B cell (primary cell): ENCODE measurements around the gene RAD51B. TPM values are rescaled to one million over a fixed set of nuclear protein-coding genes. Genes with fewer than 3 reads are reported as not detected.

ENCODE experiments used
- ATAC-seq: fragments of 200-7000 bp; cut with Tn5 transposase; one replicate; pipeline ENCODE4 v1.10.0; 2021; ENCODE audit warnings: low read depth, mild to moderate bottlenecking, moderate number of reproducible peaks, moderate library complexity
- CTCF ChIA-PET: fragments of 350-600 bp; sonication (Branson Sonifier 250); formaldehyde crosslinking; loops from one replicate; lab custom pipeline; 2021; ENCODE audit warnings: antibody characterized with exemption, inconsistent platforms; lab: Charles Lee
- POLR2A ChIA-PET: fragments of 350-600 bp; sonication (Branson Sonifier 250); formaldehyde crosslinking; loops from one replicate; lab custom pipeline; 2021; ENCODE audit warnings: antibody characterized with exemption; lab: Charles Lee
- DNase-seq: peaks from one replicate; pipeline ENCODE4 v3.0.0; 2013
- H2AFZ ChIP-seq: 2 replicates; pipeline ENCODE4 v1.6.1; 2012; ENCODE audit warnings: mild to moderate bottlenecking, low read depth, low read length; ENCODE audit not compliant: insufficient read depth, poor library complexity, severe bottlenecking
- H3K27ac ChIP-seq, 2 donors: 1 replicate in 1 of 2; 2 replicates in 1 of 2; pipeline ENCODE4 v1.5.1; 2012 to 2013; ENCODE audit warnings: low read length in 2 of 2, mild to moderate bottlenecking in 2 of 2, moderate library complexity in 1 of 2
- H3K27me3 ChIP-seq, 4 experiments: fragments of 200-600 bp in 1 of 4; sonication (generic) in 1 of 4; replicated peaks in 1 of 4; 1 replicate in 2 of 4; 2 replicates in 2 of 4; pipeline versions ENCODE4 v1.6.1 to v1.7.0; 2013 to 2016; ENCODE audit warnings: low read length in 3 of 4, mild to moderate bottlenecking in 2 of 4, mixed read lengths in 1 of 4, moderate library complexity in 1 of 4; ENCODE audit not compliant: insufficient read depth in 4 of 4, control insufficient read depth in 3 of 4; ENCODE audit errors: control extremely low read depth in 1 of 4
- H3K36me3 ChIP-seq, 2 experiments: replicated peaks in 1 of 2; 1 replicate in 1 of 2; 2 replicates in 1 of 2; pipeline versions ENCODE4 v1.6.1 to v1.7.1; 2013; ENCODE audit warnings: low read length in 1 of 2; ENCODE audit not compliant: insufficient read depth in 2 of 2, control insufficient read depth in 1 of 2; ENCODE audit errors: control extremely low read depth in 1 of 2, extremely low read depth in 1 of 2
- H3K4me1 ChIP-seq, 2 donors: fragments of 200-600 bp in 1 of 2; sonication (generic) in 1 of 2; 1 replicate in 1 of 2; 2 replicates in 1 of 2; pipeline versions ENCODE4 v1.5.1 to v1.6.1; 2013 to 2017; ENCODE audit warnings: low read length in 2 of 2; ENCODE audit not compliant: control insufficient read depth in 2 of 2, insufficient read depth in 2 of 2
- H3K4me2 ChIP-seq: replicated peaks from 2 replicates; pipeline ENCODE3; 2012; ENCODE audit warnings: mild to moderate bottlenecking, low read depth, low read length; ENCODE audit not compliant: poor library complexity, severe bottlenecking
- H3K4me3 ChIP-seq, 5 experiments: fragments of 200-600 bp in 1 of 5; sonication (generic) in 1 of 5; 1 replicate in 3 of 5; 2 replicates in 2 of 5; pipeline versions ENCODE4 v1.5.1 to v1.7.0; 2011 to 2016; ENCODE audit warnings: low read length in 4 of 5, mild to moderate bottlenecking in 4 of 5, low read depth in 2 of 5, control low read depth in 1 of 5, moderate library complexity in 1 of 5; ENCODE audit not compliant: insufficient read depth in 1 of 5; ENCODE audit errors: control extremely low read depth in 1 of 5, extremely low read depth in 1 of 5
- H3K79me2 ChIP-seq: fragments of 200-600 bp; sonication (generic); one replicate; pipeline ENCODE4 v1.6.0; 2016; ENCODE audit warnings: low read length; ENCODE audit not compliant: control insufficient read depth, insufficient read depth
- H3K9ac ChIP-seq: fragments of 200-600 bp; sonication (generic); 2 replicates; pipeline ENCODE4 v1.6.1; 2017; ENCODE audit warnings: mild to moderate bottlenecking, low read length, moderate library complexity
- H3K9me3 ChIP-seq, 3 donors: one replicate each; pipeline versions ENCODE4 v1.6.1 to v1.7.1; 2013; ENCODE audit warnings: low read length in 2 of 3; ENCODE audit not compliant: control insufficient read depth in 2 of 3, insufficient read depth in 1 of 3; ENCODE audit errors: control extremely low read depth in 1 of 3
- H4K20me1 ChIP-seq: 2 replicates; pipeline ENCODE4 v1.6.0; 2012; ENCODE audit warnings: mild to moderate bottlenecking, low read length; ENCODE audit not compliant: insufficient read depth, control insufficient read depth, poor library complexity, severe bottlenecking
- H3K27ac Mint-ChIP-seq: one replicate; pipeline ENCODE4 v1.8.0; 2021; ENCODE audit warnings: mixed read lengths
- H3K27me3 Mint-ChIP-seq: one replicate; pipeline ENCODE4 v1.8.0; 2021; ENCODE audit warnings: mixed read lengths
- H3K4me1 Mint-ChIP-seq: one replicate; pipeline ENCODE4 v1.8.0; 2021; ENCODE audit warnings: mixed read lengths
- H3K4me3 Mint-ChIP-seq: one replicate; pipeline ENCODE4 v1.8.0; 2021; ENCODE audit warnings: mixed read lengths
- H3K9me3 Mint-ChIP-seq: one replicate; pipeline ENCODE4 v1.8.0; 2022; ENCODE audit warnings: mixed read lengths; ENCODE audit not compliant: insufficient read depth
- EZH2 ChIP-seq: IDR thresholded peaks from 2 replicates; pipeline ENCODE4 v1.6.1; 2012; ENCODE audit warnings: borderline replicate concordance, low read depth, mild to moderate bottlenecking, moderate library complexity, low read length; ENCODE audit not compliant: insufficient read depth, poor library complexity, severe bottlenecking
- WGBS: methylation state at CpG from one replicate; pipeline ENCODE4 v1.1.5; 2013; ENCODE audit warnings: missing lambda C conversion rate; ENCODE audit not compliant: insufficient coverage; 5-methylcytosine and 5-hydroxymethylcytosine counted together
- intact Hi-C: fragments of 100-400 bp; cut with micrococcal nuclease; formaldehyde crosslinking; loops from one replicate; pipeline ENCODE4 v1.10.0; 2022
- polyA plus RNA-seq: library from polyadenylated mRNA; depleted of rRNA; stranded (reverse); fragments of >200 nt; gene quantifications from 2 replicates; pipeline ENCODE4 v1.2.3, GENCODE V29; 2012
- total RNA-seq, 2 donors: library from RNA; stranded (reverse); fragments of 120-200 nt in 1 of 2; gene quantifications; 1 replicate in 1 of 2; 2 replicates in 1 of 2; pipeline versions ENCODE4 v1.2.3 to v1.2.4, GENCODE V29; 2013 to 2022
- TF ChIP-seq, protein P1 (sequence below): fragments of 200-600 bp; IDR thresholded peaks from one replicate; pipeline ENCODE4 v1.8.0; 2022; ENCODE audit warnings: antibody characterized with exemption, mild to moderate bottlenecking

Gene RAD51B
- total and polyA plus RNA-seq, 2 donors (not counting 1 experiment from before 2014, with no cell fraction given): 6.5 to 60.6 TPM

DNA sequence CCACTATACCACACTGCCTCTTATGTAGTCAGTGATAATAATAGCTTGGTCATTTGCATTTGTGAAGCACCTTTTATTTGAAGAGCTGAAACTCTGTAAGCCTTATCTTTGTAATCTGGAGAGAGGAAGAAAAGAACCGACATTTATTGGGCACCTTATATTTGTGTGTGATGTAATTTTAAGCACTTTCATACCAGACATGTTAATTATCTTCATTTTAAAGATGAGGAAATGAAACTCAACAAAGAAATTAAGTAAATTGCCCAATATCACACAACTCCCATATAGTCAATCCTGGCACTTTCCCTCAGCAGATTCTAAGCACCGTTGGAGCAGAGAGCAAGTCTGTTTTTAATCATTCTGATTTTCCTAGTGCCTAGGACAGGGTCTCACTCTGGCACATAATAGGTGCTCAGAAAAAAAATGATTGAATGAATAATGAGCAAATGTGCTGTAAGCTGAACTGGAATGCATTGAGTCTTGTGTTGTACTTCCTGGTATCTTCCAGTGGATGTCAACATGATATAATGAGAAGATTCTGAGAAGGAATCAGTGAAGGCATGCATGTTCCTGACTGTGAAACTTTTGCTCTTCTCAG, 554.4 kb downstream of the RAD51B start:
- Histone ChIP-seq H3K4me3 (peak overlapping the region in 1 of 5 experiments; percentile 37), H3K9ac (peak overlapping the region; percentile 3), H4K20me1 (no peaks in the 10 kb centered on the region), H3K27ac (peak overlapping the region; percentile 39 to 72), H3K27me3 (no peaks in the 10 kb centered on the region), H3K4me1 (peaks cover 84 to 86% of the 10 kb centered on the region in 2 donors), H3K9me3 (no peaks in the 10 kb centered on the region), H3K79me2 (no peaks in the 10 kb centered on the region), H2AFZ (no peak overlapping the region), H3K36me3 (no peaks in the 10 kb centered on the region), H3K4me2 (peak overlapping the region; percentile 48)
- DNase-seq (peak; percentile 58), ATAC-seq (peak; percentile 40)
- peaks cover 88% of the 10 kb centered on the region for H3K4me1 Mint-ChIP-seq
- H3K4me3 Mint-ChIP-seq: peak overlapping the region; percentile 47
- no CpG with 5 or more reads among the region's 2 CpGs for WGBS
- peaks cover 2% of the 10 kb centered on the region for H3K9me3 Mint-ChIP-seq
- no peaks in the 10 kb centered on the region for H3K27me3 Mint-ChIP-seq
- H3K27ac Mint-ChIP-seq: peak overlapping the region; percentile 83
- intact Hi-C loops: loop anchor here (5.0 kb wide), 1 partner anchor 418 kb away; the partner anchor contains the start of gene ZFP36L1
- ChIA-PET POLR2A (interaction anchor here (0.7 to 1.7 kb wide), 3 partner anchors 87 to 309 kb away, joined by 3 to 4 read pairs (median 3); no protein-coding TSS in a partner anchor), CTCF (interaction anchor here (0.6 to 3.1 kb wide), 12 partner anchors 9 to 492 kb away, joined by 3 to 21 read pairs (median 3); no protein-coding TSS in a partner anchor)
- TF ChIP-seq, protein P1, sequence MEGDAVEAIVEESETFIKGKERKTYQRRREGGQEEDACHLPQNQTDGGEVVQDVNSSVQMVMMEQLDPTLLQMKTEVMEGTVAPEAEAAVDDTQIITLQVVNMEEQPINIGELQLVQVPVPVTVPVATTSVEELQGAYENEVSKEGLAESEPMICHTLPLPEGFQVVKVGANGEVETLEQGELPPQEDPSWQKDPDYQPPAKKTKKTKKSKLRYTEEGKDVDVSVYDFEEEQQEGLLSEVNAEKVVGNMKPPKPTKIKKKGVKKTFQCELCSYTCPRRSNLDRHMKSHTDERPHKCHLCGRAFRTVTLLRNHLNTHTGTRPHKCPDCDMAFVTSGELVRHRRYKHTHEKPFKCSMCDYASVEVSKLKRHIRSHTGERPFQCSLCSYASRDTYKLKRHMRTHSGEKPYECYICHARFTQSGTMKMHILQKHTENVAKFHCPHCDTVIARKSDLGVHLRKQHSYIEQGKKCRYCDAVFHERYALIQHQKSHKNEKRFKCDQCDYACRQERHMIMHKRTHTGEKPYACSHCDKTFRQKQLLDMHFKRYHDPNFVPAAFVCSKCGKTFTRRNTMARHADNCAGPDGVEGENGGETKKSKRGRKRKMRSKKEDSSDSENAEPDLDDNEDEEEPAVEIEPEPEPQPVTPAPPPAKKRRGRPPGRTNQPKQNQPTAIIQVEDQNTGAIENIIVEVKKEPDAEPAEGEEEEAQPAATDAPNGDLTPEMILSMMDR: no peak
- TF ChIP-seq EZH2: no peak

DNA sequence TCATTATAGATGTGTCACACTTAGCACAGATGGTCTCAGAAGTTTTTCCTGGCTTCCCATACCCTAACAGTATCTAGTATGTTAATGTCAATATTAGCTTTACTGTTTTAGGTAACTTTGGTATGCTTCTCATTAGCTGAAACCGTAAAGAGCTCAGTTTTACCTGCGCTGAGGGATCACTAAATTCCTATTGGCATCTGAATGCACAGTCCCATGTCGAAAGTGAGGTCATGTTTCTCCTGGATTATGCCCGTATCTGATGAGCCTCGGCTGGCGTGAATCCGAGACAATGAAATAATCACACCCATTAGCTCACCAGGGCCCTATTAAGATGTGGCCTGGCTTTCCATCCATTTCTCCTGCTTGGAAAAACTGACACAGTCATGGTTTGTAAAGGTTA, 555.1 kb downstream of the RAD51B start:
- no peak for TF ChIP-seq EZH2
- TF ChIP-seq, protein P1: no peak
- WGBS: 100% methylated on average over 4 of the region's 7 CpGs
- no peaks in the 10 kb centered on the region for H4K20me1 ChIP-seq
- ATAC-seq (no peak), DNase-seq (no peak)
- peaks cover 2% of the 10 kb centered on the region for H3K9me3 Mint-ChIP-seq
- H3K79me2 ChIP-seq: no peaks in the 10 kb centered on the region
- no peak overlapping the region for H3K4me3 ChIP-seq
- peak overlapping the region; percentile 48 for H3K4me2 ChIP-seq
- ChIA-PET POLR2A (interaction anchor here (0.6 to 1.7 kb wide), 3 partner anchors 92 to 308 kb away, joined by 3 to 4 read pairs (median 3); no protein-coding TSS in a partner anchor), CTCF (interaction anchor here (0.6 to 3.1 kb wide), 12 partner anchors 9 to 491 kb away, joined by 3 to 21 read pairs (median 3); no protein-coding TSS in a partner anchor)
- H3K4me1 ChIP-seq: peaks cover 77 to 79% of the 10 kb centered on the region in 2 donors
- no peak overlapping the region for H2AFZ ChIP-seq
- H3K27ac ChIP-seq: peak overlapping the region in 1 of 2 donors; percentile 72
- intact Hi-C loops: loop anchor here (5.0 kb wide), 1 partner anchor 418 kb away; the partner anchor contains the start of gene ZFP36L1
- peak overlapping the region; percentile 83 for H3K27ac Mint-ChIP-seq
- H3K4me3 Mint-ChIP-seq: no peak overlapping the region
- H3K27me3 Mint-ChIP-seq: no peaks in the 10 kb centered on the region
- H3K9me3 ChIP-seq: no peaks in the 10 kb centered on the region
- H3K27me3 ChIP-seq: no peaks in the 10 kb centered on the region
- H3K9ac ChIP-seq: no peak overlapping the region
- H3K4me1 Mint-ChIP-seq: peaks cover 83% of the 10 kb centered on the region
- H3K36me3 ChIP-seq: no peaks in the 10 kb centered on the region
